Colon (tissue), 2 donors: ENCODE data around the gene PKN3.

ENCODE experiments used
- FAIRE-seq: peaks from 2 replicates; lab custom pipeline; 2012; peaks lifted over from hg19 to GRCh38; lab: Jason Lieb, UNC
- donor health status: control.
- donor health status: control.

PKN3 gene

DNA sequence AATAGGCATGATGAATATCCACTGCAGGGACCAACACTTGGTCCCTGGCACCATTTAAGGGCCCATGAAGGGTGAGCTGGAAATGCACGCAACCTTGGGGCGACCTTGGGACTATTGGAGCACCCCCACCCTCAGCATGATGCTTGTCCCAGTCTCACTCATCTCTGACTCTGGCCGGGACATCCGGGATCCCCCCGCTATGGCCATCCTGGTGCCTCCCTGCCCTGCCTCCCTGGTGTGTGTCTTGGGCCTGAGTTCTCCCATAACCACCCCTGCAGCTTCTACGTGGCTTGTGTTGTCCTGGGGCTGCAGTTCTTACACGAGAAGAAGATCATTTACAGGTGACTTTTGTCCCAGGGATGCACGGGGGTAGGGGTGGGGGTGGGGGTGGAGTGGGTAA lies 15.7 kb downstream of the PKN3 start:
- FAIRE-seq = no peak

DNA sequence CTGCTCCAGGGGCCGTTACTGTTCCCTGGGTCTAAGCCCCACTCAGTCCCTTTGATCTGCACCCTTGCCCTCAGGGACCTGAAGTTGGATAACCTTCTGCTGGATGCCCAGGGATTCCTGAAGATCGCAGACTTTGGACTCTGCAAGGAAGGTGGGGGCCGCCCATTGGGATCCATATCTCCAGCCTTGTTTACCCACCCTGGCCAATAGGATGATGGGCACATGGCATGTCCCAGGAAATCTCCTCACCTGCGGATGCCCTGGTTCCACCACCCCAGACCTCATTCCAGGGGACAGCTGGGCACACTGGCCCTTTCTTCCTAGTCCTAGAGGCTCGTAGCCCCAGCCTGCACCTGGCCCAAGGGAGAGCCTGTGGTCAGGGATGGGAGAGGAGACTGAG lies 16.2 kb downstream of the PKN3 start:
- FAIRE-seq = no peak

DNA sequence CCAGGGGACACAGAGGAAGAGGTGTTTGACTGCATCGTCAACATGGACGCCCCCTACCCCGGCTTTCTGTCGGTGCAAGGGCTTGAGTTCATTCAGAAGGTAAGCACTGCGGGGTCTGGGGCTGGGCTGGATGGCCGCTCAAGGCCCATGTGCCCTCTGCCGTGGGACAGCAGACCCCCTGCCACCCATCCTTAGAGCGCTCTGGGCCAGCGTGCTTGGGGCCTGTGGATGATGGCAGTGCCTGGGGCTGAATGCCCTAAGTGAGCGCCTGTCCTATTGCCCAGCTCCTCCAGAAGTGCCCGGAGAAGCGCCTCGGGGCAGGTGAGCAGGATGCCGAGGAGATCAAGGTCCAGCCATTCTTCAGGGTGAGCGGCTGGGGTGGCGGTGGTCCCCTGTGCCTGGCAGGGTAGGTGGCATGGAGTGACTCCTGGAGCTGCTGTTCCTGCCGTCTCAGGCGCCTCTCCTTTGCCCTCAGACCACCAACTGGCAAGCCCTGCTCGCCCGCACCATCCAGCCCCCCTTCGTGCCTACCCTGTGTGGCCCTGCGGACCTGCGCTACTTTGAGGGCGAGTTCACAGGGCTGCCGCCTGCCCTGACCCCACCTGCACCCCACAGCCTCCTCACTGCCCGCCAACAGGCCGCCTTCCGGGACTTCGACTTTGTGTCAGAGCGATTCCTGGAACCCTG lies 17.8 kb downstream of the PKN3 start:
- FAIRE-seq = no peak

DNA sequence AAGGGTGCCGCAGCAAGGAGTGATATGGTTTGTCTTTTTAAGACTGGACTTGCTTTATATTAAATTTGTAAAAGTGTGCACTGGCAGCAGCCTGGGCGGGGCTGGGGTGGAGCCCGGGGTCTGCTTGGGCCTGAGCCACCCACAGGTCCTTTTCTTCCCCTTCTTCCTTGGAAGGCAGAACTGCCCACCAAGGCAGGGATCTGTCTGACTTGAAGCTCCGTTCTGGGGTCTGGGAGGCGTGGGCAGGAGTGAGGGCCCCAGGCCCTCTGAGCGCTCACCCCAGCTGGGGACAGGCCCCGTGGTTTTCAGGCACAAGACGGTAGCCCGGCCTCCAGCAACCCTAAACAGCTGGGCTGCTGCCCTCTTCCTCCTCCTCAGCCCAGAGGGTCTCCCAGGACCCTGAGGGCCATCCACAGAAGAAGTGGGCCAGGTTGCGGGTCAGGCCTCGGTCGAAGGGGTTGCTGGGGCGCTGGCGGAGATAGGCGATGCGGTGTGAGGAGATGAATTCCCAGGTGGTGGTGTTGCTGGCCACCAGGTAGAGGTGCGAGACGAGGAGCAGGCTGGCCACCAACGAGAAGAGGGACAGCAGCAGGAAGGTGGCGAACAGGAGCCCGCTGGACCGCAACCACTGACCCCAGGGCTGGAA lies 18.7 kb downstream of the PKN3 start:
- no peak for FAIRE-seq

DNA sequence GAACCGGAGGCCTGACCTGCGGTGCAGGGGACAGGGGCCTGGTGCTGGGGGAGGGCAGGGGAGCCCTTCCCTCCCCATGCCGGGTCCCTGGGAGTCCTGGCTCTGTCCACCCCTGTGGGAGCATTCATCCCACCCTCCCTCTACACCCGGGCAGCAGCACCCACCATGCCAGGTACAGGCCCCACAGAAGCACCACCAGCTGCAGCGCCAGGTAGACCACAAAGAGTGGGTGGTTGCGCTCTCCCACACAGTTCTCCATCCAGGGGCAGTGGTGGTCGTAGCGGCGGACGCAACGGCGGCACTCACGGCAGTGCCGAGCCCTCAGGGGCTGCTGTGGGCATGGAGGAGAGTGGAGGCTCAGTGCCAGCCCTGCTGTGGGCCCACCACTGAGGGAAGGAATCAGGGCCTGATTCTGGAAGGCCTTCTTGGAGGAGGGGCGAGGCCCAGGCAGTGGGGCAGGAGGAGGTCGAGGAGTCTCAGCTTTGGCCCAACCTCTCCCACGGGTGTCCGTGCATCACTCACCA lies 19.2 kb downstream of the PKN3 start:
- no peak for FAIRE-seq

DNA sequence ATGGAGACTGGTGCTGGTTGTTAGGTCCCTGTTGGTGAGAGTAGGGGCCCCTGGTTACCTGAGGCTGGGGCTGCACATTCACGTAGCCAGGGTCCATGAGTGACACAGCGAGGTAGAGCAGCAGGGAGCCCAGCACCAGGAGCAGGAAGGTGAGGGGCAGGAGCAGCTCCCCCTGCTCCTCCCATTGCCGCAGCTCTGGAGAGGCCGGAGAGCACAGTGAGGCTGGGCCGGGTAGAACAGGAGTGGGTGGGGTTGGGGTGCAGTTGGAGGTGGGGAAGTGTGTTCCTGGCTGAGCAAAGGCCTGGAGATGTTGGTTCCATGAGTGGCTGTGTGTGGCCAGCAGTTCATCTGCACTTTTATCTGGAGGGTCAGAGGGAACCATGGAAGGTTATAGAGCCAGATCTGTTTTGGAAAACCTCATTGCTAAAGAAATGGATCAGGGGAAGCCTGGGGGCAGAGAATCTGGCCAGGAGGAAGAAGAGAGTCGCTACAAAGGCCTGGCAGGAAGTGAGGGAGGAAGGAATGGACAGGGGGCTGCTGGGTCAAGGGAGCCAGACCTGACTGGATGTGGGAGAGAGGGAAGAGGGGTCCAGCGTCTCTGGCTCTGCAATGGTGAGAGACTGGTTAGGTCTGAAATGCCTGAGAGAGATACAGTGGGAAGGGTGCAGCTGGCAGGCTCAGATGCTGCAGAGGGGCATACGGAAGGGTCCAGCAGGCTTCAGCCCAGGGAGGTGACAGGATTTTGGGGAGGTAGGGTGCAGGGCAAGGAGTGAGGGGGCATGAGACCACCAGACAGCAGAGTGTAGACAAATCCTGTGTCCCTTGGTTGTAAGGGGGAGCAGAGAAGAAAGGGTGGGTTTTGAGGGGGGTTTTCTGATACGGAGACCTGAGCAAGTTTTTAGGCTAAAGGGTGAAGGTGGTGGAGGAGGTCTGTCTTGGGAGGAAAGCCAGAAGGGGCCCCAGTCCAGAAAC lies 20.4 kb downstream of the PKN3 start:
- no peak for FAIRE-seq

DNA sequence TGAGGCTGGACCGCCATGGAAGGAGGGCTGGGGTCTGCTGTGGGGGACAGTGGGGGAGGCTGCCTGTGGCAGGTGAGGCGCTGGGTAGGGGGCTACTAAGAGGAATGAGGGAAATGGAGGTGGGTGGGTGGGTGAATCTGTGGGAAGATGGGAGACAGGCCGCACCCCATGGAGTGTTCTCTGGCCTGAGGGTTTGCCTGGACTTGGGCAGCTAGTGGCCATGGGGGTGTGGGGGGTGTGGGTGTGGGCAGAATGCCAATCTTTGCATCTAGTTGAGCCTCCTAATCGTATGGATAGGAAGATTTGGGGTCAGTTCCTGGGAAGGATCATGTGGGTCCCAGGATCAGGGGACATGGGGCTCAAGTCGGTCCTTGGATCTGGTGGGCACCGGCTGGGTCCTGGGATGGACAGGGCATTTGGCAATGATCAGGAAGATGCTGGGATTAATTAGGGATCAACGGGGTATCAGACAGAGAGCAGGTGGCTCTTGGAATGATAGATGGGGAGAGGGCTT lies 21.1 kb downstream of the PKN3 start:
- no peak for FAIRE-seq

DNA sequence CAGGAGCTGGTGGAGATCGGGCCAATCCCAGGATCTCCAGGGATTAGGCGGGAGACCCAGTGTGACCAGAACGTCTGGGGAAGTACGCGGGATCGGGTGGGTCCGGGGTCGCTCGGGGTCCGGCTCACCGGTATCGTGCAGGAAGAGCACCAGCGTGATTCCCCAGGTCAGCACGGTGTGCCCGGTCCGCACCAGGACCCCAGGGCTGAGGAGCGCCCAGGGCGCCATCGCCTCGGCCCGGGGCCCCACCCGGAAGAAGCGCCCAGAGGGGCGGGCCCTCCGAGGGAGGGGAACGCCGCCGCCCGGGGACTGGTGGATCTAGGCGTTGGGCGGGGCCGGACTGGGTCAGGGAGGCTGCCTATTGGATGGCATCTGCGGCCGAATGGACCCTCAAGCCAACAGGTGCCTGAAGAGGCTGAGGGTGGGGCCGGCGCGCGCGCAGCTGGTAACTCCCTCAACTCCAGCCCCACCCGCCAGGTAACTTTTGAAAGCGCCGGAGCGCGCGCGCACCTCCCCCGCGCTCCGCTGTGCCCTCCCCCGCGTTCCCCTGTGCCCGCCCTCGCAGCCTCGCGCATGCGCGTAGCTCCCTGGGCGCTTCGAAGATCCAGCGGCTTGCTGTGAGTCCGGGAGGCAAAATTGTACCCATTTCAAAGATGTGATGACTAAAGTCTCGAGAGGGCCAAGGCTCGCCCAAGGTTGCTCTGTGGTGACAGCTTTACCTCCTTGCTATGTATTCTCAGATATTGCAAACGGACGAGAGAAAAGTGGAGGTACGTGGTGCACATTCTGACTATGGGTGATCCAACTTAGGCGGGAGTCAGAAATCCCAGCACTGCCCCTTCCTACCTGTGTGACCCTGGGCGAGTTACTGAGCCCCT lies 21.8 kb downstream of the PKN3 start, which contains the start of gene ZDHHC12:
ZDHHC12 (minus strand) TSS at position 262 of the 878 bp plus-strand sequence; CDS start at position 228, 34 bp downstream.
- no peak for FAIRE-seq

DNA sequence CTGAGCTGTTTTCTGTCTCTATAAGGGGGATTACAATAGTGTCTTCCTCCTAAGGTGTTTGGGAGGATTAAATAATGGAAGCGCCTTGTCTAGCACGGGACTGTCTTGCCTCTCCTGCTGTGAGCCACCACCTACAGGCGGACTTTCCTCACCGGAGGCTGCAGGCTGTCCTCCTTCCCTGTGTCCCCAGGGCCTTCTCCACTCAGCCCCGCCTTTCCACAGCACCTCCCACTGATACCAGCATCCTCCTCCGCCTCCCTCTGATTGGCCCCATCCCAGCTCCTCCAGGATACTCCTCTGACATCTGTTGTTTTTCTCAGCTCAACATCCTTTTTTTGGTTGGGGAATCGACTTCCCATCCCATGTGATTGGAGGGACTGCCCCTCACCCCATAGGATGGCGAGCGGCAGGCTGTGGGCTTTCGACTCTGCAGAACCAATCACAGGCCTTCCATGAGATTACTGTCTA lies 22.5 kb downstream of the PKN3 start:
- no peak for FAIRE-seq

DNA sequence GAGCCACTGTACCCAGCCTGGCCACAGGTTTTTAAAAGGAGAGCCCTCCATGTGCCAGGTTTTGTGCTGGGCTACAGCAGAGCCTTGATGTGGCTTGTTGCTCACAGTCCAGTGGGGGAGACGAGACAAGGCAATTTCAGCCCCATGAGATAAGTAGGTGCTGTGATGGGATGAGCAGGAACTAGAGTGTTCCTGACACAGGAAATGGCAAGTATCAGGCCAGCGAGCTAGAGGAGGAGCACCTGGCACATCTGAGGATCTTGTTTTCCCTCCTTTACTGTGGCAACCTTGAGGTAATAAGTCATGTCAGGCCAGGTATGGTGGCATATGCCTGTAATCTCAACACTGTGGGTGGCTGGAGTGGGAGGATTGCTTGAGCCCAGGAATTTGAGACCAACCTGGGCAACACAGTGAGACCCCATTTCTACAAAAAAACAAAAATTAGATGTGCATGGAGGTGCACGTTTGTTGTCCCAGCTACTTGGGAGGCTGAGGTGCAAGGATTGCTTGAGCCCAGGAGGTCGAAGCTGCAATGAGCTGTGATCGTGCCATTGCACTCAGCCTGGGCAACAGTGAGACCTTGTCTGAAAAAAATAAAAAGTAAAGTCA lies 25.4 kb downstream of the PKN3 start:
- FAIRE-seq = no peak

DNA sequence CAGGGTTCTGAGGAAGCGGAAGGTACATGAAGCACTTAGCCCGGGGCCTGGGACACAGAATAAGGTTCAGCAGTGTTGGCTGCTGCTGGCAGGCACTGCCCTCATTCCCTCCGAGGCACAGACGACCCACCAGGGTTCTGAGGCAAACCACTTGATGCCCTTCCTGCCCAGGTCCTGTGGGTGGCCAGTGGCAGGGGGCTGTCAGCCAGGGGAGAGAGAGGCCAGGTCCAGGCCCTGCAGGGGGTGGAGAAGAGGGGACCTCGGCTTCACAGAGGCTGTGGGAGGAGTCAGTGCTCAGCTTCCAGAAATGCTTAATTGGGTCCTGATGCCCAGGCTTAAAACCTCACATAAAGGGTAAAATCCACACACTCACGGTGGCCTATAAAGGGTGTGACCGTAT lies 26.0 kb downstream of the PKN3 start:
- no peak for FAIRE-seq

DNA sequence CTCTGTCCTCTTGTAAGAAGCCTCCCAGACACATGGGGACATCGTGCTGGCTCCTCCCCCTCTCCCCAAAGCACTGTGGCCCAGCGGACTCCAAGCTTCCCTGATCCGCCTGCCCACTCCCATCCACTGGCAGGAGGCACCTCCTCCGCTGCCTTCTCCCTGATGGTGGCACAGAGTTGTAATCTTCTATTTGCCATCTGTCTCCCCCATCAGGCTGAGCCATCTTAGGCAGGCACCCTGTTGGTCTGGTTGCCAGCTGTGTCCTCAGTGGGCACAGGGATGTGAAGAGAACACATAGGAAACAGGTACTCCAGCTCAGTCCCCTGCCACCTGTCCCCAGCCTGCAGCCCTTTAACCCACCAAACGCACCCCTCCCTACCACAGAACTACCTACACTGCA lies 27.0 kb downstream of the PKN3 start:
- no peak for FAIRE-seq

DNA sequence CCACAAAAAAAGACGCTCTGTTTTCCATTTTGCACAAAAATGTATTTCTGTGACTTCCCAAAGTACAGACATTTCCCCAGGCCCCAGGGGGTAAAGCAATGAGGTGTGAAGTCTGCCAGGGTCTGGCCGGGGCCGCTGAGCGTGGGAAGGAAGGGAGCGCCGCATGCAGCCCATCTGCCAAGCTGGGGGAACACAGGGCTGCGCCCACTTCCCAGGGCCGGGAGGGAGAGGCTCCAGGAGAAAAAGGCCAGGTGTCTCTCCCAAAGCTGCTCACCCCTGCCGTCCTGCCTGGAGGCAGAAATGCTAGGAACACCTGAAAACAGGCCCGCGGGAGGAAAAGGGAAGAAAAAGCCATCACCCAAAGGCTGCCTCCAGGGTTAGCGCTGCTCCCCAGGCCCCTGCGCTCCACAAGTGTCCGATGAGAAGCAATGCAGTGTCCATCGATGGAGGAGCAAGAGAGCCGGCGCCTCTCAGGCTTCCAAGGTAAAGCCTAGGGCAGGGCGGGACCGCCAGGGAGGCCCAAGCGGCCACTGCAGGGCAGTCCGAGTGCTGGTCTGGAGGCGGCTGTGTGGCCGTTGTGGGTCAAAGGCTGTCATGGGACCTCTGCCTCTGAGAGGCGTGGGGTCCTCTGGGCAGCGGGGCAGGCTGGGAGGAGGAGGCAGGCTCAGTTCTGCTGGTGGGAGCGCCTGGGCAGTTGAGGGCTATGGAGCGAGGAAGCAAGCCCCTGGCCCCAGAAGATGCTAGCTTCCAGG lies 27.6 kb downstream of the PKN3 start:
- FAIRE-seq = no peak

DNA sequence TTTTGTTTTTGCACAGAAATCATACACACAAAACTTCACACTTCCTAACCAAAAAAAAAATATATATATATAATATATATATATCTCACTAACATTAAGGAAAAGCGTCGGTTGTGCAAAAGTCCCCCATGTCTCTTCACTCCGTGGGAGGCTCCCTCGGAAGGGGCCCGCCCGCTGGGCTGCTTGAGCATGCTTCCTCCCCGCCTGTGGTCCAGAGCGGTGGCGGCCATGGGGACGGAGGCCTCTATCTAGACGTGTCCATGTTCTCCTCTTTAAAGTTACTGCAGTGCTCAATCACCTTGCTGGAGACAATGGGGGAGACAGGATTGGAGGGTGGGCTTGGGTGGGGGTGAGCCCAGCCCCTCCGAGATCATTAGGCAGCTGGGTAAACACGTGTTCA lies 28.8 kb downstream of the PKN3 start:
- no peak for FAIRE-seq

DNA sequence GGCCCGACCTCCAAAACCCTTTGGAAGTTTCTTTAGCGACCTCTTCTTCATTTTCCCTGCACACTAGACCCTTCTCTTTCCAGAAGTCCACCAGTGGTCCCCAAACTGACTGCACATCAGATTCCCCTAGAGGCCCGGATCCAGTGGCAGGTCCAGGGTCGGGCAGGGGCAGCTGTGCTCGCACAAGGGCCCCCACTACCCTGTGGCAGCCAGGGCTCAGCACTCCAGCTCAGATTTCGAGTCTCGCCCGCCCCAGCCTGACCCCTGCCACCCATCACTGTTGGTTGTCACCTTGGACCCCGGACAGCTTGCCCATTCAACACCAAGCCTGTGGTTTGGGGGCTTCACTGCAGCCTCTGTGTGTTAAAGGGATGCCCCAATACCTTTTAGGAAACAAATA lies 29.4 kb downstream of the PKN3 start:
- no peak for FAIRE-seq

DNA sequence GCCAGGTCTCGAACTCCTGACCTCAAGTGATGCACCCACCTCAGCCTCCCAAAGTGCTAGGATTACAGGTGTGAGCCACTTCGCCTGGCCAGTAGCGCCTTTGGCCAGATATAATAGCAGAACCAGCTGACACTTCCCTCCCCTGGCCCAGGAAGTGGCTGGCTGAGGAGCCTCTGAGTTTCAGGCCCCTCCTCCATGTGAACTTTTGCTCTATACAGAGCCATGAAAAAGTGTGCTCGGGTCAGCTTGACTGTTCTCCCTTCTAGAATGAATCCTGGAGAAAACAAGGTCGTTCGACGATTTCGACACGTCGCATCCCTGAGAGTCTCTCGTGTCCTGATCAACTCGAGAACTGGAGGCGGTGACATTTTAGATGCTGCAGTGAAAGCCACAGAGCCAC lies 30.3 kb downstream of the PKN3 start:
- no peak for FAIRE-seq

DNA sequence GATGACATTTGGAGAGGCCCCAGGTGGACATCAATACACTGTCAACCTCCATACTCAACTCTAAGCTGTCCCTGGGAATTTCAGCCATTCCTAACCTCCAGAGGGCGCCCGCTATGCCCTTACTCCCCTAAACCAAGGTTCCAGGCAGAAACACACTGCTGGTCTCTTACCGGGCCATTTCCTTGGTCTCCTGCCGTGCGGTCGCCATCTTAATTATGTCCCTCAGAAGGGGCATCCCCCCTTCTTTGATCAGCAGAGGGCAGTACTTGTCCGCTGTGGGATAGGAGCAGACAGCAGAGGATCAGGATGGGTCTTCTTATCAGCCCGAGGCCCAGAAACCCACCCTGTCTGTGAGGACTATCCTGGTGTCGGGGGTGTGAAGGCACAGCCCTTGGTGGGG lies 31.0 kb downstream of the PKN3 start:
- no peak for FAIRE-seq

DNA sequence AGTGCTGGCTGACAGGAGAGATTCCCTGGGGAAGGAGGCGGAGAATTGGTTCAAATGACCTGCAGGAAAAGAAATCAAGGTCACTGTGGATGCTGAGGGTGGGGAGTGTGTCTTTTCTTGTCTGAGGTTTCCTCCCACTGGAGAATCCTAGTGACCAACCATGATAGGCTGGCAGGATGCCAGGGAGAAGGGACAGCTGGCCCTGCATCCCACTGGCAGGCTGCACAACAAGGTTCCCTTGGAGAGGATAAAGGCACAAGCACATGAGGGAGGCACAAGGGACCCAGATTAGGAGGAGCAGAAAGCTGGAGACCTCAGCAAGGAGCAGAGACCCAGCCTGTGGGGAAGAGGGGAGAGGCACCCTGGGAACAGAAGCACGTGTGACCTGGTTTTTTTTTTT lies 33.1 kb downstream of the PKN3 start:
- no peak for FAIRE-seq

DNA sequence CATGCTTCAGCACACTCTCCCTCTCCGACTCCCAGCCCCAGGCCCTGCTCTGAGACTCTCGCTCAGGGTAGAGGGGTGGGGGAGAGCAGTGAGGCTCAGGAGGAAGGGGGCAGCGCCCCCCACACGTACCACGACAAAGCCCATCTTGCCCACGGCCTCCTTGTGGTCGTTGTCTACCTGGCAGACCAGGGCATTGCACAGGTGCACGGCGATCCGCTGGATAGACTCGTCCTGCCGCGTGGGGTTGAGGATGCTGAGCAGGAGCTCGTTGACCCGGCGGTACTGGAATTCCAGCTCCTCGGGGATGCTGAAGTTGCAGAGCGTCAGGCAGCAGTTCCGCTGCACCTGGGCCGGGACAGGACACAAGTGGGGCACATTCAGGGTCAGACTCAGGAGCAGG lies 40.1 kb downstream of the PKN3 start:
- no peak for FAIRE-seq

DNA sequence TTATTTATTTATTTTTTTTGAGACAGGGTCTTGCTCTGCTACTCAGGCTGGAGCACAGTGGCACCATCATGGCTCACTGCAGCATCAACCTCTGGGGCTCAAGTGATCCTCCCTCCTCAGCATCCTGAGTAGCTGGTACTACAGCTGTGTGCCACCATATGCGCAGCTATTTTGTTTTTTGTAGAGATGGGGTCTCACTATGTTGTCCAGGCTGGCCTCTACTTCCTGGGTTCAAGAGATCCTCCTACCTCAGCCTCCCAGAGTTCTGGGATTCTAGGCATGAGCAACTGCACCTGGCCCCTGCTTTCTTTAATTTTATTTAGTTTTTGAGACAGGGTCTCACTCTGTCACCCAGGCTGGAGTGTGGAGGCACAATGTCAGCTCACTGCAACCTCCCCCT lies 41.1 kb downstream of the PKN3 start:
- FAIRE-seq = no peak
